ENCODE measurements around the gene PFKP.

GRCh38 chr10:3150366-3150765, 83.0 kb downstream of the PFKP start:
- TF ChIP-seq POLR2A (IDR thresholded peaks at IDR 0.05; ENCODE audit: low read depth, low read length): no peak
- no peak for TF ChIP-seq TAF1 (IDR thresholded peaks at IDR 0.05; ENCODE audit: low read depth, low read length)
- TF ChIP-seq POLR2AphosphoS5 (IDR thresholded peaks at IDR 0.05; ENCODE audit: low read depth, low read length): no peak
- no peak for TF ChIP-seq SPI1 (IDR thresholded peaks at IDR 0.05; ENCODE audit: low read depth, low read length)
- TF ChIP-seq PAX5 (IDR thresholded peaks at IDR 0.05; ENCODE audit: insufficient read depth, low read length, severe bottlenecking): no peak

All from GM12891 (cell line).